Measurements from ENCODE around the gene DEK. TPM values are rescaled to one million over a fixed set of nuclear protein-coding genes. Genes with fewer than 3 reads are reported as not detected.
"Not testable (repeated sequence)": the region's sequence is repeated elsewhere in the genome, so short reads cannot be mapped to it uniquely, and the experiment has no call there.

Gene DEK
- total RNA-seq, 1 experiment from 2014 or later = 260 TPM

- no peaks in the 10 kb centered on the region; the same call in 1 of the 2 replicates for H4K20me1 ChIP-seq (ENCODE audit: insufficient read depth)
- no peak overlapping the region for H3K4me3 ChIP-seq
- H3K9me2 ChIP-seq (ENCODE audit: insufficient read depth) = no peaks in the 10 kb centered on the region
- no peaks in the 10 kb centered on the region; the same call in 1 of the 2 replicates for H3K9me3 ChIP-seq (ENCODE audit: insufficient read depth, low read depth)
- no peaks in the 10 kb centered on the region for H3K27me3 ChIP-seq (ENCODE audit: insufficient read depth, low read depth)
- no peak for DNase-seq
- ChIA-PET CTCF (no interaction called here), POLR2A (ENCODE audit: unreplicated experiment) (no interaction called here)
- peaks cover 10% of the 10 kb centered on the region for H3K4me1 ChIP-seq (replicated peaks; ENCODE audit: insufficient read depth)
- no TSS peak for BruUV-seq (replicated peaks)
- H3K36me3 ChIP-seq (ENCODE audit: low read depth) = peaks cover 51% of the 10 kb centered on the region
- TF ChIP-seq, protein P1, sequence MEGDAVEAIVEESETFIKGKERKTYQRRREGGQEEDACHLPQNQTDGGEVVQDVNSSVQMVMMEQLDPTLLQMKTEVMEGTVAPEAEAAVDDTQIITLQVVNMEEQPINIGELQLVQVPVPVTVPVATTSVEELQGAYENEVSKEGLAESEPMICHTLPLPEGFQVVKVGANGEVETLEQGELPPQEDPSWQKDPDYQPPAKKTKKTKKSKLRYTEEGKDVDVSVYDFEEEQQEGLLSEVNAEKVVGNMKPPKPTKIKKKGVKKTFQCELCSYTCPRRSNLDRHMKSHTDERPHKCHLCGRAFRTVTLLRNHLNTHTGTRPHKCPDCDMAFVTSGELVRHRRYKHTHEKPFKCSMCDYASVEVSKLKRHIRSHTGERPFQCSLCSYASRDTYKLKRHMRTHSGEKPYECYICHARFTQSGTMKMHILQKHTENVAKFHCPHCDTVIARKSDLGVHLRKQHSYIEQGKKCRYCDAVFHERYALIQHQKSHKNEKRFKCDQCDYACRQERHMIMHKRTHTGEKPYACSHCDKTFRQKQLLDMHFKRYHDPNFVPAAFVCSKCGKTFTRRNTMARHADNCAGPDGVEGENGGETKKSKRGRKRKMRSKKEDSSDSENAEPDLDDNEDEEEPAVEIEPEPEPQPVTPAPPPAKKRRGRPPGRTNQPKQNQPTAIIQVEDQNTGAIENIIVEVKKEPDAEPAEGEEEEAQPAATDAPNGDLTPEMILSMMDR (conservative IDR thresholded peaks at IDR 0.05) = no peak
- no peak for TF ChIP-seq EZH2 (IDR thresholded peaks at IDR 0.05; ENCODE audit: low read depth)
- intact Hi-C loops (cut with micrococcal nuclease; ENCODE audit: unreplicated experiment) = no loop called here
- no peak overlapping the region for H2AFZ ChIP-seq
- no peak overlapping the region for H3K4me2 ChIP-seq
- peaks cover 44% of the 10 kb centered on the region for H3K79me2 ChIP-seq (ENCODE audit: low read depth)
- no peak overlapping the region for H3K27ac ChIP-seq
- peaks cover 7% of the 10 kb centered on the region; the same call in 1 of the 2 replicates for H3F3A ChIP-seq (ENCODE audit: insufficient read depth, low read depth)
These were observed 27.2 kb downstream of the DEK start for GRCh38 chr6:18237167-18237566.

GRCh38 chr6:18235524-18235923 is 28.8 kb downstream of the DEK start:
- ChIA-PET CTCF (no interaction called here), POLR2A (ENCODE audit: unreplicated experiment) (interaction anchor here (0.6 kb wide), 1 partner anchor 11 kb away, joined by 6 read pairs; no protein-coding TSS in a partner anchor)
- intact Hi-C loops (cut with micrococcal nuclease; ENCODE audit: unreplicated experiment) = no loop called here
- Histone ChIP-seq H3K9me3 (ENCODE audit: insufficient read depth, low read depth) (no peaks in the 10 kb centered on the region; the same call in 1 of the 2 replicates), H3K27ac (no peak overlapping the region), H3K4me1 (replicated peaks; ENCODE audit: insufficient read depth) (no peaks in the 10 kb centered on the region), H3K4me2 (no peak overlapping the region), H3K9me2 (ENCODE audit: insufficient read depth) (no peaks in the 10 kb centered on the region), H3K27me3 (ENCODE audit: insufficient read depth, low read depth) (no peaks in the 10 kb centered on the region), H3K4me3 (no peak overlapping the region), H2AFZ (no peak overlapping the region), H3F3A (ENCODE audit: insufficient read depth, low read depth) (peaks cover 5% of the 10 kb centered on the region; the same call in 1 of the 2 replicates), H3K79me2 (ENCODE audit: low read depth) (peaks cover 40% of the 10 kb centered on the region), H4K20me1 (ENCODE audit: insufficient read depth) (no peaks in the 10 kb centered on the region; the same call in 1 of the 2 replicates), H3K36me3 (ENCODE audit: low read depth) (peaks cover 49% of the 10 kb centered on the region)
- BruUV-seq (replicated peaks) = TSS peak; percentile 4
- TF ChIP-seq, protein P1 (conservative IDR thresholded peaks at IDR 0.05) = no peak
- no peak for TF ChIP-seq EZH2 (IDR thresholded peaks at IDR 0.05; ENCODE audit: low read depth)
- DNase-seq = no peak

- POLR2A ChIA-PET (ENCODE audit: unreplicated experiment) = no interaction called here
- TF ChIP-seq, protein P1 (conservative IDR thresholded peaks at IDR 0.05) = no peak
- no peak for TF ChIP-seq EZH2 (IDR thresholded peaks at IDR 0.05; ENCODE audit: low read depth)
These were observed 29.8 kb downstream of the DEK start for GRCh38 chr6:18234564-18234963.

DNA sequence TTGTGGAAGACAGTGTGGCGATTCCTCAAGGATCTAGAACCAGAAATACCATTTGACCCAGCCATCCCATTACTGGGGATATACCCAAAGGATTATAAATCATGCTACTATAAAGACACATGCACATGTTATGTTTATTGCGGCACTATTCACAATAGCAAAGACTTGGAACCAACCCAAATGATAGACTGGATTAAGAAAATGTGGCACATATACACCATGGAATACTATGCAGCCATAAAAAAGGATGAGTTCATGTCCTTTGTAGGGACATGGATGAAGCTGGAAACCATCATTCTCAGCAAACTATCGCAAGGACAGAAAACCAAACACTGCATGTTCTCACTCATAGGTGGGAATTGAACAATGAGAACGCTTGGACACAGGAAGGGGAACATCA is 30.6 kb downstream of the DEK start:
- H3K9me2 ChIP-seq (ENCODE audit: insufficient read depth); DNase-seq; H3F3A ChIP-seq (ENCODE audit: insufficient read depth, low read depth); H3K4me2 ChIP-seq; H3K4me1 ChIP-seq (replicated peaks; ENCODE audit: insufficient read depth); H3K27ac ChIP-seq; H3K27me3 ChIP-seq (ENCODE audit: insufficient read depth, low read depth); BruUV-seq (replicated peaks); H4K20me1 ChIP-seq (ENCODE audit: insufficient read depth); intact Hi-C loops (cut with micrococcal nuclease; ENCODE audit: unreplicated experiment); H3K4me3 ChIP-seq; CTCF ChIA-PET; H3K9me3 ChIP-seq (ENCODE audit: insufficient read depth, low read depth); H2AFZ ChIP-seq; POLR2A ChIA-PET (ENCODE audit: unreplicated experiment): not testable (repeated sequence)
- Histone ChIP-seq H3K79me2 (ENCODE audit: low read depth) (peaks cover 33% of the 10 kb centered on the region), H3K36me3 (ENCODE audit: low read depth) (peaks cover 39% of the 10 kb centered on the region)

More at GRCh38 chr6:18234564-18234963, 29.8 kb downstream of the DEK start:
- Histone ChIP-seq H3K27ac (no peak overlapping the region), H3K79me2 (ENCODE audit: low read depth) (peaks cover 33% of the 10 kb centered on the region), H3K4me3 (no peak overlapping the region), H3K36me3 (ENCODE audit: low read depth) (peaks cover 41% of the 10 kb centered on the region), H3K9me2 (ENCODE audit: insufficient read depth) (no peaks in the 10 kb centered on the region), H4K20me1 (ENCODE audit: insufficient read depth) (no peaks in the 10 kb centered on the region; the same call in 1 of the 2 replicates), H3K27me3 (ENCODE audit: insufficient read depth, low read depth) (no peaks in the 10 kb centered on the region), H3K9me3 (ENCODE audit: insufficient read depth, low read depth) (no peaks in the 10 kb centered on the region; the same call in 1 of the 2 replicates), H3K4me2 (no peak overlapping the region), H2AFZ (no peak overlapping the region), H3F3A (ENCODE audit: insufficient read depth, low read depth) (peaks cover 5% of the 10 kb centered on the region; the same call in 1 of the 2 replicates), H3K4me1 (replicated peaks; ENCODE audit: insufficient read depth) (no peaks in the 10 kb centered on the region)
- intact Hi-C loops (cut with micrococcal nuclease; ENCODE audit: unreplicated experiment) = no loop called here
- CTCF ChIA-PET = no interaction called here
- BruUV-seq (replicated peaks) = no TSS peak
- DNase-seq = no peak

DNA sequence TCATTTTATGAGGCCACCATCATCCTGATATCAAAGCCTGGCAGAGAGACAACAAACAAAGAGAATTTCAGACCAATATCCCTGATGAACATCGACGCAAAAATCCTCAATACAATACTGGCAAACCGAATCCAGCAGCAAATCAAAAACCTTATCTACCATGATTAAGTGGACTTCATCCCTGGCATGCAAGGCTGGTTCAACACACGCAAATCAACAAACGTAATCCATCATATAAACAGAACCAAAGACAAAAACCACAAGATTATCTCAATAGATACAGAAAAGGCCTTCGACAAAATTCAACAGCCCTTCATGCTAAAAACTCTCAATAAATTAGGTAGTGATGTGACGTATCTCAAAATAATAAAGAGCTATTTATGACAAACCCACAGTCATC is 32.5 kb downstream of the DEK start:
- CTCF ChIA-PET; H3K9me2 ChIP-seq (ENCODE audit: insufficient read depth); H3K4me3 ChIP-seq; DNase-seq; H4K20me1 ChIP-seq (ENCODE audit: insufficient read depth); H2AFZ ChIP-seq; H3K27ac ChIP-seq; intact Hi-C loops (cut with micrococcal nuclease; ENCODE audit: unreplicated experiment); H3K27me3 ChIP-seq (ENCODE audit: insufficient read depth, low read depth); BruUV-seq (replicated peaks); H3K9me3 ChIP-seq (ENCODE audit: insufficient read depth, low read depth); H3K4me1 ChIP-seq (replicated peaks; ENCODE audit: insufficient read depth); POLR2A ChIA-PET (ENCODE audit: unreplicated experiment); H3F3A ChIP-seq (ENCODE audit: insufficient read depth, low read depth); H3K4me2 ChIP-seq: not testable (repeated sequence)
- Histone ChIP-seq H3K79me2 (ENCODE audit: low read depth) (peaks cover 38% of the 10 kb centered on the region), H3K36me3 (ENCODE audit: low read depth) (peaks cover 24% of the 10 kb centered on the region)

Measured in PC-9 (cell line).